ENCODE measurements around the gene ABI1. TPM values are rescaled to one million over a fixed set of nuclear protein-coding genes. Genes with fewer than 3 reads are reported as not detected.

The ABI1 gene
- total and polyA plus RNA-seq, 2 of the 13 experiments (the other 11 are each of a cell fraction or from before 2014, with no cell fraction given): 20.9 to 22.9 TPM

DNA sequence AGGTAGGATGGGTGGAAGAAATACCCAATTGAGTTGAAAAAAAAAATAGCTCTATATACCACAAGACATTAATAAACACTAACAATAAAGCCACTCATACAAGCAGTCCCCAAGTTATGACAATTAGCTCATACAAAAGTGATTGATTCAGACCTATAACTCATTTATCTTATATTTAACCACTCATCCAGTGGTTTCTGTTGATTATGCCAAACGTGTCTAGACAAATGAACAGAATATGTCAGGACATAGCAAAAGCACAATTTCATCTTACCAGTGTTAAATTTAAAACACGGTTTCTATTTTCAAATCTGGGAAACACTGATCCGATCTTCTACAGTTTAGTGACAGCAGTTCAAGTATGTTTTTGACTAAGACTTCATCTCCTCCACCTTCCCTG is 17.0 kb downstream of the ABI1 start:
- TF ChIP-seq MEIS2 (CRISPR knock-in tag; IDR thresholded peaks at IDR 0.05) (no peak), ZNF224 (CRISPR knock-in tag; IDR thresholded peaks at IDR 0.05) (no peak), ZNF12 (CRISPR knock-in tag; IDR thresholded peaks at IDR 0.05) (no peak), KLF13 (CRISPR knock-in tag; IDR thresholded peaks at IDR 0.05) (no peak), YEATS2 (CRISPR knock-in tag; IDR thresholded peaks at IDR 0.05; ENCODE audit: borderline replicate concordance) (no peak), MTA3 (CRISPR knock-in tag; IDR thresholded peaks at IDR 0.05) (no peak), ZFP62 (CRISPR knock-in tag; IDR thresholded peaks at IDR 0.05) (no peak), TBX3 (IDR thresholded peaks at IDR 0.05; ENCODE audit: borderline replicate concordance) (no peak), ZFY (CRISPR knock-in tag; IDR thresholded peaks at IDR 0.05) (no peak), SATB2 (CRISPR knock-in tag; IDR thresholded peaks at IDR 0.05) (no peak)
- TF ChIP-seq, protein P1, sequence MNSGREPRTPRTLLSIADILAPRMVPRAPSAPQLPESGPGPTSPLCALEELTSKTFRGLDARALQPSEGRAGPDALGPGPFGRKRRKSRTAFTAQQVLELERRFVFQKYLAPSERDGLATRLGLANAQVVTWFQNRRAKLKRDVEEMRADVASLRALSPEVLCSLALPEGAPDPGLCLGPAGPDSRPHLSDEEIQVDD (CRISPR knock-in tag; IDR thresholded peaks at IDR 0.05; ENCODE audit: borderline replicate concordance): no peak
- TF ChIP-seq, protein P2, sequence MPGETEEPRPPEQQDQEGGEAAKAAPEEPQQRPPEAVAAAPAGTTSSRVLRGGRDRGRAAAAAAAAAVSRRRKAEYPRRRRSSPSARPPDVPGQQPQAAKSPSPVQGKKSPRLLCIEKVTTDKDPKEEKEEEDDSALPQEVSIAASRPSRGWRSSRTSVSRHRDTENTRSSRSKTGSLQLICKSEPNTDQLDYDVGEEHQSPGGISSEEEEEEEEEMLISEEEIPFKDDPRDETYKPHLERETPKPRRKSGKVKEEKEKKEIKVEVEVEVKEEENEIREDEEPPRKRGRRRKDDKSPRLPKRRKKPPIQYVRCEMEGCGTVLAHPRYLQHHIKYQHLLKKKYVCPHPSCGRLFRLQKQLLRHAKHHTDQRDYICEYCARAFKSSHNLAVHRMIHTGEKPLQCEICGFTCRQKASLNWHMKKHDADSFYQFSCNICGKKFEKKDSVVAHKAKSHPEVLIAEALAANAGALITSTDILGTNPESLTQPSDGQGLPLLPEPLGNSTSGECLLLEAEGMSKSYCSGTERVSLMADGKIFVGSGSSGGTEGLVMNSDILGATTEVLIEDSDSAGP (CRISPR knock-in tag; IDR thresholded peaks at IDR 0.05; ENCODE audit: borderline replicate concordance): no peak
- TF ChIP-seq, protein P3, sequence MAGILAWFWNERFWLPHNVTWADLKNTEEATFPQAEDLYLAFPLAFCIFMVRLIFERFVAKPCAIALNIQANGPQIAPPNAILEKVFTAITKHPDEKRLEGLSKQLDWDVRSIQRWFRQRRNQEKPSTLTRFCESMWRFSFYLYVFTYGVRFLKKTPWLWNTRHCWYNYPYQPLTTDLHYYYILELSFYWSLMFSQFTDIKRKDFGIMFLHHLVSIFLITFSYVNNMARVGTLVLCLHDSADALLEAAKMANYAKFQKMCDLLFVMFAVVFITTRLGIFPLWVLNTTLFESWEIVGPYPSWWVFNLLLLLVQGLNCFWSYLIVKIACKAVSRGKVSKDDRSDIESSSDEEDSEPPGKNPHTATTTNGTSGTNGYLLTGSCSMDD (CRISPR knock-in tag; IDR thresholded peaks at IDR 0.05): no peak
- TF ChIP-seq, protein P4, sequence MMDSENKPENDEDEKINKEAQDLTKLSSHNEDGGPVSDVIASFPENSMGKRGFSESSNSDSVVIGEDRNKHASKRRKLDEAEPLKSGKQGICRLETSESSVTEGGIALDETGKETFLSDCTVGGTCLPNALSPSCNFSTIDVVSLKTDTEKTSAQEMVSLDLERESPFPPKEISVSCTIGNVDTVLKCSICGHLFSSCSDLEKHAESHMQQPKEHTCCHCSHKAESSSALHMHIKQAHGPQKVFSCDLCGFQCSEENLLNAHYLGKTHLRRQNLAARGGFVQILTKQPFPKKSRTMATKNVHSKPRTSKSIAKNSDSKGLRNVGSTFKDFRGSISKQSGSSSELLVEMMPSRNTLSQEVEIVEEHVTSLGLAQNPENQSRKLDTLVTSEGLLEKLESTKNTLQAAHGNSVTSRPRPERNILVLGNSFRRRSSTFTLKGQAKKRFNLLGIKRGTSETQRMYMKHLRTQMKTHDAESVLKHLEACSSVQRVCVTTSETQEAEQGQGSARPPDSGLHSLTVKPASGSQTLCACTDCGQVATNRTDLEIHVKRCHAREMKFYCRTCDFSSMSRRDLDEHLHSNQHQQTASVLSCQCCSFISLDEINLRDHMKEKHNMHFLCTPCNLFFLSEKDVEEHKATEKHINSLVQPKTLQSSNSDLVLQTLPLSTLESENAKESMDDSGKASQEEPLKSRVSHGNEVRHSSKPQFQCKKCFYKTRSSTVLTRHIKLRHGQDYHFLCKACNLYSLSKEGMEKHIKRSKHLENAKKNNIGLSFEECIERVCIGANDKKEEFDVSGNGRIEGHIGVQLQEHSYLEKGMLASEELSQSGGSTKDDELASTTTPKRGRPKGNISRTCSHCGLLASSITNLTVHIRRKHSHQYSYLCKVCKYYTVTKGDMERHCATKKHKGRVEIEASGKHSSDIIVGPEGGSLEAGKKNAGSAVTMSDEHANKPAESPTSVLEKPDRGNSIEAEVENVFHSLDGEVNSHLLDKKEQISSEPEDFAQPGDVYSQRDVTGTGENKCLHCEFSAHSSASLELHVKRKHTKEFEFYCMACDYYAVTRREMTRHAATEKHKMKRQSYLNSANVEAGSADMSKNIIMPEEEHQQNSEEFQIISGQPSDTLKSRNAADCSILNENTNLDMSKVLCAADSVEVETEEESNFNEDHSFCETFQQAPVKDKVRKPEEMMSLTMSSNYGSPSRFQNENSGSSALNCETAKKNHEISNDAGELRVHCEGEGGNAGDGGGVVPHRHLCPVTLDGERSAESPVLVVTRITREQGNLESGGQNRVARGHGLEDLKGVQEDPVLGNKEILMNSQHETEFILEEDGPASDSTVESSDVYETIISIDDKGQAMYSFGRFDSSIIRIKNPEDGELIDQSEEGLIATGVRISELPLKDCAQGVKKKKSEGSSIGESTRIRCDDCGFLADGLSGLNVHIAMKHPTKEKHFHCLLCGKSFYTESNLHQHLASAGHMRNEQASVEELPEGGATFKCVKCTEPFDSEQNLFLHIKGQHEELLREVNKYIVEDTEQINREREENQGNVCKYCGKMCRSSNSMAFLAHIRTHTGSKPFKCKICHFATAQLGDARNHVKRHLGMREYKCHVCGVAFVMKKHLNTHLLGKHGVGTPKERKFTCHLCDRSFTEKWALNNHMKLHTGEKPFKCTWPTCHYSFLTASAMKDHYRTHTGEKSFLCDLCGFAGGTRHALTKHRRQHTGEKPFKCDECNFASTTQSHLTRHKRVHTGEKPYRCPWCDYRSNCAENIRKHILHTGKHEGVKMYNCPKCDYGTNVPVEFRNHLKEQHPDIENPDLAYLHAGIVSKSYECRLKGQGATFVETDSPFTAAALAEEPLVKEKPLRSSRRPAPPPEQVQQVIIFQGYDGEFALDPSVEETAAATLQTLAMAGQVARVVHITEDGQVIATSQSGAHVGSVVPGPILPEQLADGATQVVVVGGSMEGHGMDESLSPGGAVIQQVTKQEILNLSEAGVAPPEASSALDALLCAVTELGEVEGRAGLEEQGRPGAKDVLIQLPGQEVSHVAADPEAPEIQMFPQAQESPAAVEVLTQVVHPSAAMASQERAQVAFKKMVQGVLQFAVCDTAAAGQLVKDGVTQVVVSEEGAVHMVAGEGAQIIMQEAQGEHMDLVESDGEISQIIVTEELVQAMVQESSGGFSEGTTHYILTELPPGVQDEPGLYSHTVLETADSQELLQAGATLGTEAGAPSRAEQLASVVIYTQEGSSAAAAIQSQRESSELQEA (CRISPR knock-in tag; IDR thresholded peaks at IDR 0.05; ENCODE audit: not compliant biosample characterization): no peak
- H3K27ac ChIP-seq (ENCODE audit: extremely low read length, insufficient read depth, low read length): no peak overlapping the region
- H3K36me3 ChIP-seq (replicated peaks in 1 of 2; ENCODE audit: control insufficient read depth in 1 of 2, insufficient read depth in 2 of 2, low read length in 2 of 2): no peaks in the 10 kb centered on the region
- H3K79me2 ChIP-seq (ENCODE audit: insufficient read depth, low read length): peaks cover 61% of the 10 kb centered on the region
- H4K20me1 ChIP-seq (ENCODE audit: insufficient read depth, low read length): 0 out of 2 replicates have a peak, but pooled peaks cover 12% of the 10 kb centered on the region
- no peak overlapping the region for H2AFZ ChIP-seq (ENCODE audit: low read length)
- no peak overlapping the region for H3K9ac ChIP-seq (ENCODE audit: insufficient read depth, low read depth, low read length)
- CTCF ChIA-PET (ENCODE audit: low intra/inter-chr PET ratio, low total read pairs): no interaction called here
- WGBS (ENCODE audit: low lambda C conversion rate): 99% methylated on average over 3 of the region's 3 CpGs
- ATAC-seq: no peak
- H3K4me2 ChIP-seq (ENCODE audit: low read depth, low read length): no peak overlapping the region
- no peak overlapping the region for H3K4me3 ChIP-seq (replicated peaks in 1 of 3; ENCODE audit: insufficient read depth in 1 of 3, low read depth in 2 of 3, low read length in 3 of 3)
- H3K4me1 ChIP-seq (ENCODE audit: insufficient read depth, low read length): no peaks in the 10 kb centered on the region; the same call in 1 of the 2 replicates
- no peak for DNase-seq (ENCODE audit: low spot score)
- BruUV-seq (replicated peaks): no TSS peak
- in situ Hi-C loops (cut with HindIII; ENCODE audit: extremely low pct_ligation_motif_present, low pct_unique_long_range_greater_than_20kb) (no loop called here), intact Hi-C loops (cut with micrococcal nuclease; ENCODE audit: unreplicated experiment) (no loop called here)
- H3K9me3 ChIP-seq (ENCODE audit: low read length): no peaks in the 10 kb centered on the region
- no peaks in the 10 kb centered on the region for H3K27me3 ChIP-seq (ENCODE audit: control insufficient read depth in 1 of 2, insufficient read depth in 2 of 2, low read length in 2 of 2)
- POLR2A ChIA-PET: no interaction called here
- FAIRE-seq: no peak
